HG02763 (cell line): ENCODE results near the gene RNF180.

Experiments
- ATAC-seq: cut with Tn5 transposase; IDR thresholded peaks from one replicate; pipeline ENCODE4 v1.9.1; 2021; ENCODE audit warnings: mild to moderate bottlenecking, moderate library complexity; ENCODE audit not compliant: unreplicated experiment

The RNF180 gene

GRCh38 chr5:64165500-64166200 is at the start of gene RNF180:
Gene RNF180 (plus strand): TSS chr5:64165843. CDS start chr5:64200808, 34,965 bp downstream.
- peak; percentile 45 for ATAC-seq

GRCh38 chr5:64125521-64125920 is 40.1 kb upstream of the RNF180 start:
- ATAC-seq: no peak

GRCh38 chr5:64126202-64126741 is 39.4 kb upstream of the RNF180 start:
- no peak for ATAC-seq

GRCh38 chr5:64140018-64140417 is 25.6 kb upstream of the RNF180 start:
- no peak for ATAC-seq

- no peak for ATAC-seq
Observed at GRCh38 chr5:64144425-64145215, 21.0 kb upstream of the RNF180 start.

- ATAC-seq: no peak
Observed at GRCh38 chr5:64145216-64145895, 20.3 kb upstream of the RNF180 start.

GRCh38 chr5:64147379-64147778 is 18.3 kb upstream of the RNF180 start:
- ATAC-seq: no peak

- peak; percentile 69 for ATAC-seq
Observed at GRCh38 chr5:64147849-64148441, 17.7 kb upstream of the RNF180 start.

- ATAC-seq: no peak
Observed at GRCh38 chr5:64149268-64149667, 16.4 kb upstream of the RNF180 start.

- ATAC-seq: no peak
Observed at GRCh38 chr5:64149857-64150521, 15.7 kb upstream of the RNF180 start.

GRCh38 chr5:64156261-64156660 is 9.4 kb upstream of the RNF180 start:
- no peak for ATAC-seq

- no peak for ATAC-seq
Observed at GRCh38 chr5:64158827-64159226, 6.8 kb upstream of the RNF180 start.

- ATAC-seq: no peak
Observed at GRCh38 chr5:64160201-64160600, 5.4 kb upstream of the RNF180 start.

GRCh38 chr5:64161420-64161819 is 4.2 kb upstream of the RNF180 start:
- ATAC-seq: peak; percentile 47

GRCh38 chr5:64163135-64163534 is 2.5 kb upstream of the RNF180 start:
- no peak for ATAC-seq

- ATAC-seq: no peak
Observed at GRCh38 chr5:64163746-64164145, 1.9 kb upstream of the RNF180 start.

GRCh38 chr5:64164166-64164565 is 1.5 kb upstream of the RNF180 start:
- no peak for ATAC-seq

- ATAC-seq: no peak
Observed at GRCh38 chr5:64165160-64165499, 513 bp upstream of the RNF180 start.

GRCh38 chr5:64166201-64166959 is 737 bp downstream of the RNF180 start:
- peak; percentile 5 for ATAC-seq

GRCh38 chr5:64176301-64176700 is 10.7 kb downstream of the RNF180 start:
- ATAC-seq: no peak
